Hypothalamus (tissue), 51 donors: ENCODE results near the gene LHX3.

Experiments used
- DNase-seq, 51 donors: peaks; one replicate each; lab custom pipeline; 2025; lab: John Stamatoyannopoulos, UW

LHX3 gene

GRCh38 chr9:136181784-136182419, 23.0 kb downstream of the LHX3 start:
- DNase-seq = no peak

DNA sequence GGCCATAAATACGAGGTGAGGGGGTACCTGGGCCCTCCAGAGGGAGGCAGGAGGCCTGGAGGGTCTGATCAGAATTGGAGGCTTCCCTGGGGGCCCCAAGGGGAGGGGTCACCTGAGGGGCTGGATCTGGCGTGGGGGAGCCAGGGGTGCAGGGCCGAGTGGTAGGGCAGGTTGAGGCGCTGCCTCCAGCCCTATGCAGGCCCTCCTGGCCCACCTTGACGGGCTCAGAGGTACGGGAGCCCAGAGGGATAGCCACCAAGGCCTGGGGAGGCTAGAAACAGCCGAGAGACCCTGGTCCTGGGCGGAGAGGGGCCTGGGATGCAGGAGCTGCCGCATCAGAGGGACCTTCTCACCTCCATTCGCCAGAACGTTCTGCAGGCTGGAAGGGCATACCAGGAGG, 24.3 kb downstream of the LHX3 start:
- no peak for DNase-seq

DNA sequence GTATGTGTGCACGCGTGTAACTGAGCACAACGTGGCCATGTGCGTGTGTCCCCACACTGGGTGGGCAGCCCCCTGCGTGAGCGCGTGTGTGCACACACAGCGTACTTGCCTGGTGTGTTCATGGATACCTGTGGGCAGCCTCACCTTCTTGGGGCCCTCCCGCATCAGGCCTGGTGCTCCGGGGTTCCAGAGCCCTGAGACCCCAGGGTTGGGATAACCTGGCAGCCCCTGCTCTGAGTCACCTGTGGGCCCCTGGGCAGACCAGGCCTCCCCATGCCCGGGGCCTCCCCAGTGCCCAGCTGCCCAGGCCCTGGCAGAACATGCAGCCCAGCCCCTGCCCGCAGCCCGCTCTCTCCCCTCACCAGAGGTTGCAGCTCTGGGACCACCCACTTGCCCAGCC, 25.2 kb downstream of the LHX3 start:
- DNase-seq = no peak

- no peak for DNase-seq
These were observed 25.8 kb downstream of the LHX3 start for GRCh38 chr9:136179101-136179616.

GRCh38 chr9:136178773-136179075, 26.2 kb downstream of the LHX3 start:
- DNase-seq = no peak

- DNase-seq = no peak
These were observed 26.7 kb downstream of the LHX3 start for GRCh38 chr9:136178061-136178772.

DNA sequence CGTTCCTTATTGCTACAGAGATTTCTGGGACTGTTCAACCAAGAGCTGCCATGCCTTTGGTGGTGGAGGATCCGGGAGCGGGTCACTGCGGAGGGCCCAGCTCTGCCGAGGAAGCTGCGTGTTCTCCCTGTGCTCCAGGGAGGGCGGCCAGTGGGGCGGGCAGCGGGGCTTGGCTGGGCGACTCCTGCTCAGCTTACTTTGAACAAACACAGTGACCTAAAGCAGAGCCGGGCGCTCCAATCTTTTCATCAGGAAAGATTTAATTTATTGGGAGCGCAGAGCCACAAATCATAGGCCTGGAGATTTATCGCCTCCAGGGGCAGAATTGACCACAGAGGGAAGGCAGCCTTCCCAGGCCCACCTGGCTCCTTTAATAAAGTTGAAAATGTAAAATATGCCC, 27.7 kb downstream of the LHX3 start:
- no peak for DNase-seq

DNA sequence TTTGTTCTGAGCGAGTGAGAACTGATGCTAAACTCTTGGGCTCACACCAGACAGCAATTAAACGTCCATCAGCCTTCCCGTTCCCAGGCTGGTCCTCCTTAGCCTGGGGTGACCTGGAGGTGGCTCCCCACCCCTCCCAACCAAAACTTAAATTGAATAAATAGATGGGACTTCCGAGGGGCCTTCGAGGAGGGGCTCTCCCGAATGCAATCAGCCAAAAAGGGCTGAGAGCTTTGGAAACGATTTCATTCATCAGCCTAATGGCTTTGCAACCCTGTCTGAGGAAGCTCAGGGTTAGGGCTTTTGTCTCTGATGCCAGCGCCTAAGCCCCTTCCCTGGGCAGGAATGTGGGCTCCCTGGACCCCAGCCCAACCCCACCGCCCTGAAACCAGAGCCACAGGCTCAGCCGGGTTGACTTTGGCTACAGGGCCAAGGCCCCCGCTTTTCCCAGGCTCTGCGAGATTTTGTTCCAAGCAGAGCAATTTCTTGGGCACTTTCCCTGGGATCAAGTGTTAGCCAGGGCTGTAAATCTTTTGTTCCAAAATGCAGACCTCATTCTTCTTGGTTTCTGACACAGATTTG, 29.2 kb downstream of the LHX3 start:
- no peak for DNase-seq

DNA sequence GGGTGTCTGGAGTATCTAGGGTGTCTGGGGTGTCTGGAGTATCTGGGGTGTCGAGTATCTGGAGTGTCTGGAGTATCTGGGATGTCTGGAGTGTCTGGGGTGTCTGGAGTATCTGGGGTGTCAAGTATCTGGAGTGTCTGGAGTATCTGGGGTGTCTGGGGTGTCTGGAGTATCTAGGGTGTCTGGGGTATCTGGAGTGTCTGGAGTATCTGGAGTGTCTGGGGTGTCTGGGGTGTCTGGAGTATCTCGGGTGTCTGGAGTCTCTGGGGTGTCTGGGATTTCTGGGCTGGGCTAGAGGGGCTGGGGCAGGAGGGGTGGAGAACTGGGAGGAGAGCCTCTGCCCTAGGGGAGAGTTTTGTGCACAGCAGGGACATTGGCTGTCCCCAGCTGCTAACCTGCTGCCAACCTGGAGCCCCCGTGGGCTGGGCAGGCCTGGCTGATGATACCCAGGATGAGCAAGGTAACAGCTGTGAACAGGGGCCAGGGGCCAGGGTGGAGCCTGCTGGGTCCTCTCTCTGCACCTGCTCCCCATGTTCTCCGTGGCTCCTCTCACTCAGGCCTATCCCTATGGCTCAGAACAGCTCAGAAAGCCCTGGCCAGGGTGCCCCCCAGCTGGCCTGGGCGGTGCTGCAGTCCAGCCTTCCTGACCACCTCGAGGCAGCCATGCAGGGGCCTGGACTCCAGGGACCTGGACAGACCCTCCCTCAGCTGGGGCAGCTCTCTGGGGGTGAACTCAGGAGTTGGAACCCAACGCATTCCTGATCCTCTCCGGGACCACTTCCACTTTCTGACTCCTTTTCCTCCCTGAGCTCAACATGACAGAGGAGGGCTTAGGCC, 29.9 kb downstream of the LHX3 start:
- DNase-seq = no peak

GRCh38 chr9:136173648-136174290, 31.2 kb downstream of the LHX3 start:
- DNase-seq = no peak

DNA sequence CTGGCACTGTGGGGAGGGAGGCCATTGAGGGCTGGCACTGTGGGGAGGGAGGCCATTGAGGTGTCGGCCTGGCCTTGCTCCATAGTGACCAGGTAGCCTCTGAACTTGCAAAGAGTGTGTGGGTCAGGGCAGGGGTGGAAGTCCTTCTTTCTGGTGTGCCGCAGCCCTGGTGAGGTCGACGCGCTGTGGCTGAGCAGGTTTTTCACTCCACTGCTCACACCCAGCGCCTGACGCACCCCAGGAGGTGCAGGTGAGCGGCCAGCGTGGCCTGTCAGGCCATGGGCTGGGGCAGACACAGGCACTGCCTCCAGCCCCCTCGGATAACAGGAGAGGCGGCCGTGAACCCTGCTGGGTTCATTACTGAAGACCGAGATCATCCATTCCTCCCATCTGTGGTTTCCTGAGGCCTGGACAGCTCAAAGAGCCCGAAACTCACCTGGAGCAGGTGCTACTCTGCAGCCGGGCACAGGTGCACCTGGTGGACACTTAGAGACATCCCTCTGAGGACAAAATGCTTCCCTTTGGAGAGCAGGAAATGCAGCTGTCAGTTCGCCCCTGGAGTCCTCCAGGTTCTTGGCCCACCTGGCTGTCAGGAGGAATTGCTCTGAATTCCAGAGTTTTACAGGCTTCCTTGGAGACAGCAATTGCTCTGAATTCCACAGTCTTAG, 32.4 kb downstream of the LHX3 start:
- DNase-seq = no peak

GRCh38 chr9:136171801-136172411, 33.0 kb downstream of the LHX3 start:
- DNase-seq = no peak

DNA sequence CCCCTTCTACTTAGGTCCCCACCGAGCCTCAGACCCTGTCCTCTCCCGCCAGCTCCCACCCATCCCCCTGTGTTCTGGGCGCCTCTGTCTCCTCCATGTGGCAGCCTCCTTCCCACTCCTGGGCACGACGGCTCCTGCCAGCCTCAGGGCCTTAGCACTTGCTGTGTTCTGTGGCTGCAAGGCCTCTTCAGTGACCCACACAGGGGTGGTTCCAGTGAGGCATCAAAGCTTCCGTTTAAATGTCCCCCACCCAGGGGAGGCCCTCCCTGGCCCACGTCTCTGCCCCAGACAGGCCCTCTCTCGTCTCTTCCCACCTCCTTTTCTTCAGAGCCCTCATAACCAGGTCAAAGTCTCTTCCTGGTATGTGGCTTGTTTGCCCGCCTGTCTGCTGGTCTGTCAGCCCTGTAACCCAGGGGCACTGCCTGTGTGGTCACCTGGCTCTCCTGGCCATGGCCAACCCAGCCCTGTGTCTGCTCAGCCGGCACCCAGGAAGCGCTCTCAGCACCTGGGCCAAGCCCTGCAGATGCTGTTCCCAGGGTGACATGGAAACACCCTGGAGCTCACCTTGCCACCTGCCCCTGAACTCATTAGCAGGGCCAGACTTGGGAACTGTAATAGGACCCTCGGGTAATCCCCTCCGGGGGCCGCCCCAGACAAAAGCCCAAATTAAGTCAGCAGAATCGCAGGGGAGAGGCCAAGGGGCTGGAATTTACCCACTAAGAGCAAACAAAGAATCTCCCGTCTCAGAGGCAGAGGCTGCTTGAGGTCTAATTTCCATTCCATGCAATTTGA, 33.7 kb downstream of the LHX3 start:
- DNase-seq = no peak

GRCh38 chr9:136170006-136170901, 34.7 kb downstream of the LHX3 start:
- DNase-seq = peak in 13 of 51 donors; percentile 3 to 45 (median 10)

GRCh38 chr9:136169495-136169894, 35.4 kb downstream of the LHX3 start:
- no peak for DNase-seq

- no peak for DNase-seq
These were observed 41.6 kb downstream of the LHX3 start for GRCh38 chr9:136163248-136163850.

GRCh38 chr9:136160995-136161610, 43.8 kb downstream of the LHX3 start:
- no peak for DNase-seq
